ENCODE data around the gene SLC16A6. TPM values are rescaled to one million over a fixed set of nuclear protein-coding genes. Genes with fewer than 3 reads are reported as not detected.
"Not testable (repeated sequence)": the region's sequence is repeated elsewhere in the genome, so short reads cannot be mapped to it uniquely, and the experiment has no call there.

SLC16A6 gene, protein sequence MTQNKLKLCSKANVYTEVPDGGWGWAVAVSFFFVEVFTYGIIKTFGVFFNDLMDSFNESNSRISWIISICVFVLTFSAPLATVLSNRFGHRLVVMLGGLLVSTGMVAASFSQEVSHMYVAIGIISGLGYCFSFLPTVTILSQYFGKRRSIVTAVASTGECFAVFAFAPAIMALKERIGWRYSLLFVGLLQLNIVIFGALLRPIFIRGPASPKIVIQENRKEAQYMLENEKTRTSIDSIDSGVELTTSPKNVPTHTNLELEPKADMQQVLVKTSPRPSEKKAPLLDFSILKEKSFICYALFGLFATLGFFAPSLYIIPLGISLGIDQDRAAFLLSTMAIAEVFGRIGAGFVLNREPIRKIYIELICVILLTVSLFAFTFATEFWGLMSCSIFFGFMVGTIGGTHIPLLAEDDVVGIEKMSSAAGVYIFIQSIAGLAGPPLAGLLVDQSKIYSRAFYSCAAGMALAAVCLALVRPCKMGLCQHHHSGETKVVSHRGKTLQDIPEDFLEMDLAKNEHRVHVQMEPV
- 2.7 TPM for polyA plus RNA-seq (2012; ENCODE audit: missing spikeins)

DNA sequence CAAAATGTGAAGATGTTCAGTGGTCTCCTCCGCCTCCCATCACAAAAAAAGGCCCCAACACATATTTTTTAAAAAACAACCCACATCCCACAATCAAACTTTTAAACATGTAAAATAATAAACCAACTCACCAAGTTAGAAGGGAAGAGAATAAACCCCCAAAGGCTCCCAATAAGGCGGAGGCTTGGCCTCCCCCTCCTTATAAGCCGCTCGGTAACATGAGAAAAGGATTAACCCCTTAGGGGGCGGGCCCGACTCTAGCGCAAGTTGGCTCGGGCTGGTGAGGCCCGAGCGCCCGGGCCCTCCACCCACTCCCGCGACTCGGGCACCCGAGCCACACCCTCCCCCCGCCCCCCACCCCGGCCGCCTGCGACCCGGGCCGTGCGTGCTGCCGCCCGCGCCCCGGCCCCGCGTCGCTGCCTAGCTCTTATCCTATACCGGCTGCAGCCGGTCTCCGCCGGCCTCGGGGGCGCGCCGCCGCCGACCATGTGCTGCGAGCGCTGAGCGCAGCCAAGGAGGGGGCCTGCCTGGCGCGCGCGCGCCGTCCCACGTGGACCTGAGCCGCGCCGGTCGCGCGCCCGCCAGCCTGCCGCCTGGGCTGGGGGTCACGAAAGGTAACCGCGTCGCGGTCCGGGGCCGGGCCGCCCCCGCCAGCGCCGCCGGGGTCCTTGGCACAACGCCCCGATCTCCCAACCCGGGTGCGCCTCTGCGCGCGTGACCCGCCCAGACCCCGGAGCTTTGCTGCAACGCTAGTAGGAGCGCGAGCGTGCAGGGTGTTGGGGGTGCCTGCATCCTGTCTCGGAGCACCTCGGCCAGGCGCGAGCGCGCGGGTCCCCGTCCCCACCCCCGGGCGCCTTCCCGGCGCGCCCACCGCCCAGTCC is at the start of gene SLC16A6, which contains the start of gene ARSG:
Gene SLC16A6, minus strand, starts transcription at position 173 of the 881 bp plus-strand sequence. CDS start 12,807 bp downstream, outside the sequence.
Gene ARSG, plus strand, starts transcription at position 541 of the 881 bp plus-strand sequence. CDS start 15,999 bp downstream, outside the sequence.
- FAIRE-seq (peak; percentile 90), DNase-seq (ENCODE audit: insufficient read length) (peak; percentile 74)
- TF ChIP-seq POLR2A (IDR thresholded peaks at IDR 0.05; ENCODE audit: low read depth, low read length) (peak; percentile 90), POLR2AphosphoS5 (IDR thresholded peaks at IDR 0.05; ENCODE audit: low read depth, low read length) (peak; percentile 87), TAF1 (IDR thresholded peaks at IDR 0.05; ENCODE audit: borderline replicate concordance, low read depth, low read length) (no peak; the same call in none of the 2 replicates)

DNA sequence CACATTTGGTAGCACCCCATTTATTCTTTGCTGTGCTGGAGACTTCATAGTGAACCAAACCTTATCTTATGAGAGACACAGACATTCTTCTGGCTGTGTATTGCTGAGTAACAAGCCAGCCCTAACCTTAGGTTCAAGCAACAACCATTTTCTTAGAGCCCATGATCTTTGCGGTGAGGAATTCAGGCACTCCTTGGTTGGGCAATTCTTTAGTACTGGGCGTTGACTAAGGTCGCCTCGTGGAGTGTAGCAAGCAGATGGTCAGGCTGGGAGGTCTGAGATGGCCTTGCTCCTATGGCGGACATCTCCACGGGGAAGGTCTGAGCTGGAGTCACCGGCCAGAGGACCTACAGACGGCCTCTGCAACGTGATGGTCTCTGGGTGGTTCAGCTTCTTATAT is 43.5 kb upstream of the SLC16A6 start:
- no peak for DNase-seq (ENCODE audit: insufficient read length)
- FAIRE-seq = no peak
- TF ChIP-seq POLR2A (IDR thresholded peaks at IDR 0.05; ENCODE audit: low read depth, low read length) (no peak), POLR2AphosphoS5 (IDR thresholded peaks at IDR 0.05; ENCODE audit: low read depth, low read length) (no peak), TAF1 (IDR thresholded peaks at IDR 0.05; ENCODE audit: borderline replicate concordance, low read depth, low read length) (no peak)

DNA sequence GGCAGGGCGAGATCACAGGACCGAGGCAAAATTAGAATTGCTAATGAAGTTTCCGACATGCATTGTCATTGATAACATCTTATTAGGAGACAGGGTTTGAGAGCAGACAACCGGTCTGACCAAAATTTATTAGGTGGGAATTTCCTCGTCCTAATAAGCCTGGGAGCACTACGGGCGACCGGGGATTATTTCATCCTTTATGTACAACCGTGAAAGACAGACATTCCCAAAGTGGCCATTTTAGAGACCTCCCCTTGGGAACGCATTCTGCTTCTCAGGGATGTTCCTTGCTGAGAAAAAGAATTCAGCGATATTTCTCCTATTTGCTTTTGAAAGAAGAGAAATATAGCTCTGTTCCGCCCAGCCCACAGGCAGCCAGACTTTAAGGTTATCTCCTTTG is 41.0 kb upstream of the SLC16A6 start:
- DNase-seq (ENCODE audit: insufficient read length); FAIRE-seq: not testable (repeated sequence)

DNA sequence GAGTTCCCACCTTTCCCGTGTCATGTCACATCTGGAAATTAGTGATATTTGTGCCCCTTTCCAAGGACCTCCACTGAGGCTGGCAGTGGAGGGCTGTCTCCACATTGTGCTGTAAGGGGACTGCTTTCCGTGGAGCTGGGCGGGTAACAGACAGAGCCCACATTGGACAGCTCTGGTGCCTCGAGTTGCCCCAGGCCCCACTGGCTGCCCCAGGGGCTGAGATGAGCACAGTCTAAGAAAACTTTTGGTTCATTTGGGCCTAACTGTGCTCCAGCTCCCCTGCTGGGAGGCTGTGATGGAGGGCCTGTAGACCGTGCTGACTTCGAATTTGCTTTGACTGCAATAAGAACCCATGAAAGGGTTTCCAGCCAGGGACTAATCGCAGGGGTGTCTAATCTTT is 38.4 kb upstream of the SLC16A6 start:
- DNase-seq (ENCODE audit: insufficient read length) = no peak
- TF ChIP-seq POLR2A (IDR thresholded peaks at IDR 0.05; ENCODE audit: low read depth, low read length) (no peak), POLR2AphosphoS5 (IDR thresholded peaks at IDR 0.05; ENCODE audit: low read depth, low read length) (no peak), TAF1 (IDR thresholded peaks at IDR 0.05; ENCODE audit: borderline replicate concordance, low read depth, low read length) (no peak)
- FAIRE-seq = no peak

DNA sequence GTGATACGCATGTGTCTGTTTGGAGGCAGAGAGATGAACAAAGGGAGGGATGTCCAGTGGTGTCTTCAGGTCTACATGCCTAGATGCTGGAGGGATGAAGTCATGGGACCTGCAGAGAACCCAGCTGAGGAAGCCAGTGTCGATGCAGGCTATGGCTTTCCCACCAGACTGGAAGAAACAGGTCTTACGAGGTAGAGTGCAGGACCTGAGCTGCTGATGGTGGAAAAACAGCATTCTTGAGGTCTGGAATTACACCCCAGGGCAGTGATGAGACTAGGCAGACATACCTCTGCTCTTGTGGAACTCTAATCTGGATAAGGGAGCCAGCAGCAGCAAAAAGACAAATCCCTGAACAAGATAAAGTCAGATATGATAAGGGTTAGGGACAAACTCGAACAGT is 37.7 kb upstream of the SLC16A6 start:
- FAIRE-seq = no peak
- no peak for DNase-seq (ENCODE audit: insufficient read length)
- TF ChIP-seq POLR2A (IDR thresholded peaks at IDR 0.05; ENCODE audit: low read depth, low read length) = no peak
- no peak for TF ChIP-seq TAF1 (IDR thresholded peaks at IDR 0.05; ENCODE audit: borderline replicate concordance, low read depth, low read length)
- no peak for TF ChIP-seq POLR2AphosphoS5 (IDR thresholded peaks at IDR 0.05; ENCODE audit: low read depth, low read length)

DNA sequence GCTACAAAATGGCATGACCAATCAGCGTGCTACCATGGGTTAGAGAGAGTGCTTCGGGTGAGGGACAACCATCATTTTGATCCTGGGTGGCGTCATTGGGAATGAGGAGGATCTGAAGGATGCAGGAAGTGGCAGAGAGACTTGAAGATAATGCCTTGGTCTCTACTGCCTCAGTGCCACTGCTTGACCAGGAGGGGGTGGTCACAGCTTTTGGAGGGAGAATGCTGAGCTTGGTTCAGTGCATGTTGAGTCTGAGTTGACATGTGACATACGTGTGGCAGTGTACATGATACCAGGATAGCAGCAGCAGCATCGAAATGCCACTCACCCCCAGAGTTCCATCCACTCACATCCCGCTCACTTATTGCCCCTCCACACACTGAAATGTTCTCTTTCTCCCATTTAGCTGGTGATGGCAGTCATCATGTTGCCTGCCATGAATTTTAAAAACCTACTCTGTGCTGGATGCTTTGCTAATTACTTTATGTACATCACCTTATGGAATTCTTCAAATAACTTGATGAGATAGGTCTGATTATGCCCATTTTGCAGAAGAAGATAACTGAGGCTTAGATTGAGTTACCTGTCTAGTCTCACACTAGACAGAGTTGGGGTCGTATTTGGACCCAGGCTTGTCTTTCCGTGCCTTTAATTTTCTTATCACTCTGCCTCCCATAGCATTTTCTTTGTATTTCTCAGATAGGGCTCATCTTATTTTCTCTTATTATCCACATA is 37.1 kb upstream of the SLC16A6 start:
- FAIRE-seq (no peak), DNase-seq (ENCODE audit: insufficient read length) (no peak)

DNA sequence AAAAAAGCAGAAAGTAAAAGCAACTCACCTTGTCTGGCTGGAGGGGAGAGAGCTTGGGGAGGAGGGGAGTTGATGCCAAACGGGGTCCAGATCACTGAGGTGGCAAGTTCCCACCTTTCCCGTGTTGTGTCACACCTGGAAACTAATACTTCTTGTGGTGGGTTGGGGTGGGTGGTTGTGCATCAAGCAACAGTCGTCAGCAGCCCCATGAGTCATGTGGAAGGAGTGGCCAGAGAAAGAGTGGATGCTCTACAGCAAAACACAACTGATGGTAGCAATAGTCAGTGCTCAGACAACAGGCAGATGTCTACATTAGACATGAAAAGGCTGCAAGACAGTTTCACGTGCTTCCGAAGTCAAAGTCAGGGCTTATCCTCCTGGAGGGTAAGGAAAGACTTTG is 35.8 kb upstream of the SLC16A6 start:
- no peak for TF ChIP-seq POLR2AphosphoS5 (IDR thresholded peaks at IDR 0.05; ENCODE audit: low read depth, low read length)
- FAIRE-seq = no peak

More for the DNA sequence above, 37.1 kb upstream of the SLC16A6 start:
- no peak for TF ChIP-seq POLR2AphosphoS5 (IDR thresholded peaks at IDR 0.05; ENCODE audit: low read depth, low read length)
- TF ChIP-seq TAF1 (IDR thresholded peaks at IDR 0.05; ENCODE audit: borderline replicate concordance, low read depth, low read length) = no peak
- TF ChIP-seq POLR2A (IDR thresholded peaks at IDR 0.05; ENCODE audit: low read depth, low read length) = no peak

DNA sequence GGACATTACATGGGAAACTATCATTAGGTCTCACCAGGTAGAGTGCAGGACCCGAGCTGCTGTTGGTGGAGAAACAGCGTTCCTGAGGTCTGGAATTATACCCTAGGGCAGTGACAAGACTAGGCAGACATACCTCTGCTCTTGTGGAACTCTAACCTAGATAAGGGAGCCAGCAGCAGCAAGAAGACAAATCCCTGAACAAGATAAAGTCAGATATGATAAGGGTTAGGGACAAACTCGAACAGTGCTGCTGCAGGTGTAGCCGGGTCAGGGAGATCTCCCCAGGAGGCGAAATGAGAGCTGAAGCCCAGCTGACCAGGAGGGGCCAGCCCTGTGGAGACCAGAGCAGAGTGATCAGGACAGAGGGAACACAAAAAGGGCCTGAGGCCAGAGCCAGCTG is 35.0 kb upstream of the SLC16A6 start:
- TF ChIP-seq TAF1 (IDR thresholded peaks at IDR 0.05; ENCODE audit: borderline replicate concordance, low read depth, low read length) = no peak
- no peak for TF ChIP-seq POLR2AphosphoS5 (IDR thresholded peaks at IDR 0.05; ENCODE audit: low read depth, low read length)
- TF ChIP-seq POLR2A (IDR thresholded peaks at IDR 0.05; ENCODE audit: low read depth, low read length) = no peak
- FAIRE-seq (no peak), DNase-seq (ENCODE audit: insufficient read length) (no peak)

More for the DNA sequence above, 35.8 kb upstream of the SLC16A6 start:
- DNase-seq (ENCODE audit: insufficient read length) = no peak

DNA sequence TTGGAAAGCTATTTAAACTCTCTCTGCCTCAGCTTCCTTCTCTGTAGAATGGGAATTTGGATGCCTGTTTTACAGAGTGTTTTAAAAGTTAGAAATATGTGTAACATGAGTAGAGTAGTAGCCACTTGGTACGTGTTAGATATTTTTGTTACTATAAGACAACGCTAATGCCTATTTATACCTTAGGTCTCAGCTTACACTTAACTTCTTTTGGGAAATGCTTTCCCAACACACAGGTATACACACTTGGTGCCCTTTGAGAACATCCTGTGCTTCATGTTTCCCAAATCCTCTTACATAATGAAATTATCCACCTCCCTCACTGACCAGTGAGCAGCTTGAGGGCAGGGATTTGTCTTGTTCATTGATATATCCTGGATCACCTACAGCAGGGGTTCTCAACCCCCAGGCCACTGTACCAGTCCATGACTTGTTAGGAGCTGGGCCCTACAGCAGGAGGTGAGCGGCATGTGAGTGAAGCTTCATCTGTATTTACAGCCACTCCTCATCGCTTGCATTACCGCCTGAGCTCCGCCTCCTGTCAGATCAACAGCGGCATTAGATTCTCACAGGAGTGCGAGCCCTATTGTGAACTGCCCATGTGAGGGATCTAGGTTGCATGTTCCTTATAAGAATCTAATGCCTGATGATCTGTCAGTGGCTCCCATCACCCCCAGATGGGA is 33.9 kb upstream of the SLC16A6 start:
- FAIRE-seq = no peak
- DNase-seq (ENCODE audit: insufficient read length) = no peak
- TF ChIP-seq POLR2A (IDR thresholded peaks at IDR 0.05; ENCODE audit: low read depth, low read length) (no peak), POLR2AphosphoS5 (IDR thresholded peaks at IDR 0.05; ENCODE audit: low read depth, low read length) (no peak), TAF1 (IDR thresholded peaks at IDR 0.05; ENCODE audit: borderline replicate concordance, low read depth, low read length) (no peak)

DNA sequence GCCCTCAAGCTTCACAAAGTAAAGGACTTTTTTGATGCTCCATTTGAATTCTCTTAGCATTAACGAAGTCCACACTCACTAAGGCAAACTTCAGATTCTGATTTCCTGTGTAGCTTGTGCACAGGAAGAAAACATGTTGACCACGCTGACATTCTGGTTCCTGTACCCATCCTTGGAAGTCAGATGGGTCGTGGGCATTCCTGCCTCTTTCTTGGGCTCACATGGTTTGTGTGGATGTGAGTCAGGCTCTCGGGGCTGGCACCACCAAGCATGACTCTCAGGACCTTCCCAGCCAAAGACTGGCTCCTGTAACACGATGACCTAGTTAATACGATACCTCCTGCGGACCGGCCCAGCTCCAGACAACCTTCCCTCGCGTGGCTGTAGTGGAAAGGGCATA is 33.2 kb upstream of the SLC16A6 start:
- TF ChIP-seq TAF1 (IDR thresholded peaks at IDR 0.05; ENCODE audit: borderline replicate concordance, low read depth, low read length) (no peak), POLR2AphosphoS5 (IDR thresholded peaks at IDR 0.05; ENCODE audit: low read depth, low read length) (no peak), POLR2A (IDR thresholded peaks at IDR 0.05; ENCODE audit: low read depth, low read length) (no peak)
- FAIRE-seq (no peak), DNase-seq (ENCODE audit: insufficient read length) (no peak)

All from GM12892 (cell line).